Activated naive CD4-positive, alpha-beta T cell treated with anti-CD3 and anti-CD28 coated beads, Interleukin-2, amount 10 ng/mL, durations not matched to agents 7 days and 5 days (primary cell): ENCODE measurements around the gene HEPHL1.
"Not testable (repeated sequence)": the region's sequence is repeated elsewhere in the genome, so short reads cannot be mapped to it uniquely, and the experiment has no call there.

ENCODE experiments used
- CTCF ChIA-PET: fragments of 350-600 bp; sonication (Branson Sonifier 250); formaldehyde crosslinking; loops from one replicate; lab custom pipeline; 2021; ENCODE audit warnings: antibody characterized with exemption; lab: Charles Lee
- DNase-seq: peaks from one replicate; pipeline ENCODE4 v3.0.0-alpha.2; 2020
- H3K27ac Mint-ChIP-seq: one replicate; pipeline ENCODE4 v1.8.0; 2021; ENCODE audit warnings: mild to moderate bottlenecking, moderate library complexity, mixed read lengths
- H3K27me3 Mint-ChIP-seq: one replicate; pipeline ENCODE4 v1.8.0; 2021; ENCODE audit warnings: mild to moderate bottlenecking, mixed read lengths
- H3K36me3 Mint-ChIP-seq: one replicate; pipeline ENCODE4 v1.8.0; 2021; ENCODE audit warnings: mixed read lengths
- H3K4me1 Mint-ChIP-seq: one replicate; pipeline ENCODE4 v1.8.0; 2021; ENCODE audit warnings: mixed read lengths
- H3K4me3 Mint-ChIP-seq: one replicate; pipeline ENCODE4 v1.8.0; 2021; ENCODE audit warnings: mild to moderate bottlenecking, moderate library complexity, mixed read lengths
- H3K9me3 Mint-ChIP-seq: one replicate; pipeline ENCODE4 v1.8.0; 2021; ENCODE audit warnings: mixed read lengths

Gene HEPHL1

GRCh38 chr11:94150704-94151685 is 129.8 kb downstream of the HEPHL1 start:
- no peak overlapping the region for H3K4me3 Mint-ChIP-seq
- peaks cover 47% of the 10 kb centered on the region for H3K4me1 Mint-ChIP-seq
- no peaks in the 10 kb centered on the region for H3K27me3 Mint-ChIP-seq
- CTCF ChIA-PET: no interaction called here
- DNase-seq: no peak
- H3K36me3 Mint-ChIP-seq: peaks cover 5% of the 10 kb centered on the region
- H3K27ac Mint-ChIP-seq: no peak overlapping the region
- H3K9me3 Mint-ChIP-seq: no peaks in the 10 kb centered on the region

GRCh38 chr11:94151903-94152677 is 130.9 kb downstream of the HEPHL1 start:
- H3K4me1 Mint-ChIP-seq: peaks cover 42% of the 10 kb centered on the region

DNA sequence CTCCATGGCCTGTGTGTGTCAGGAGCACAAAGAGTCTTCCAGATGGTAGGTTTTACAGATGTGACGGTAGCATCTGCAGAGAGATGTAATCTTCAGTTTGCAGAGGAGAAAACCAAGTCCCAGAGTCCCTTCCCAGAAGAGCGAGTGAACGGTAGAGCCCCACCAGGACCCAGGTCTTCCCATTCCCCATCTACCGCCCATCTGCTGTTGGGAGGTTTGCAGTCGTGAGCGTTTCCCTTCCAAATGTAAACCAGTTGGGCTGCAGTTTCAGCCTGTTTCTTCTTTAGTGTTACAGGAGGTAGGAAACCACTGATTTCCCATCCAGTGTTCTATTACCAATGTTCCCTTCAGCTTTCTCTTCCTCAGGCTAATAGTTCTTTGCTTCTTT is 131.5 kb downstream of the HEPHL1 start:
- no peak overlapping the region for H3K27ac Mint-ChIP-seq

More at GRCh38 chr11:94151903-94152677, 130.9 kb downstream of the HEPHL1 start:
- peaks cover 3% of the 10 kb centered on the region for H3K9me3 Mint-ChIP-seq
- H3K36me3 Mint-ChIP-seq: peaks cover 11% of the 10 kb centered on the region
- H3K27me3 Mint-ChIP-seq: no peaks in the 10 kb centered on the region
- no peak overlapping the region for H3K27ac Mint-ChIP-seq
- CTCF ChIA-PET: no interaction called here
- no peak overlapping the region for H3K4me3 Mint-ChIP-seq
- DNase-seq: no peak

GRCh38 chr11:94153320-94153719 is 132.2 kb downstream of the HEPHL1 start:
- no peak overlapping the region for H3K4me3 Mint-ChIP-seq
- H3K36me3 Mint-ChIP-seq: peaks cover 12% of the 10 kb centered on the region
- peaks cover 30% of the 10 kb centered on the region for H3K4me1 Mint-ChIP-seq
- peaks cover 3% of the 10 kb centered on the region for H3K9me3 Mint-ChIP-seq
- H3K27me3 Mint-ChIP-seq: no peaks in the 10 kb centered on the region
- DNase-seq: no peak
- H3K27ac Mint-ChIP-seq: no peak overlapping the region
- CTCF ChIA-PET: no interaction called here

More for the DNA sequence above, 131.5 kb downstream of the HEPHL1 start:
- peaks cover 37% of the 10 kb centered on the region for H3K4me1 Mint-ChIP-seq
- DNase-seq: no peak
- CTCF ChIA-PET: no interaction called here
- peaks cover 3% of the 10 kb centered on the region for H3K9me3 Mint-ChIP-seq
- no peak overlapping the region for H3K4me3 Mint-ChIP-seq
- H3K27me3 Mint-ChIP-seq: no peaks in the 10 kb centered on the region
- H3K36me3 Mint-ChIP-seq: peaks cover 12% of the 10 kb centered on the region

DNA sequence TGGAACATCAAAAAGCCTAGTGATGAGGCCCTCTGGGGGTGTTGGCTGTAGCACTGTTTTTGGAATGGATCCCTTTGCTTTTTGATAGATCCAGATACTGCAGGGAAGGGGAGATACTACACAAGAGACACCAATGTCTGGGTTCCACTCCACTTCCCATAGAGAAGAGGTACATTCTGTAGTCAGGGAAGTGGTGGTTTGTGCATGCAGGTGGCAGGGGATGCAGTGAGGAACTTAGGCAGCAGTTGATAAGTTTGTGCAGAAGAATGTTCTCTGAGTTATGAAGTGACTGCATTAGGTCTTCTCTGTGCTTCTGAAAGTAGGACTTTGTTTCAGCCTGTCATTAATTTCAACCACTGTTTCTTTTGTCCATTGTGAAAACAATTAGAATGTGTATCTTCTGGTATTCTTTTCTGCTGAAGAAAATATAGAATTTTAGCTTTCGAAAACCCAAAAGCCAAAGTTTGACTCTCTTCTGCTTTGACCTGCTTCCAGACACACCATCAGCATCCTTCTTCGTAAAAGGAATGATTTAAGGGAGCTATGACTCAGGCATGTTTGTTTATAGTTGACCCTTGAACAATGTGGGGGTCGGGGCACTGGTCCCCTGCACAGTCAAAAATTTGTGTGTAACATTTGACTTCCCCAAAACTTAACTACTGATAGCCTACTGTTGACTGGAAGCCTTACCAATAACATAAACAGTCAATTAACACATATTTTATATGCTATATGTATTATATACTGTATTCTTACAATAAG is 133.1 kb downstream of the HEPHL1 start:
- H3K27ac Mint-ChIP-seq: no peak overlapping the region
- DNase-seq: no peak

DNA sequence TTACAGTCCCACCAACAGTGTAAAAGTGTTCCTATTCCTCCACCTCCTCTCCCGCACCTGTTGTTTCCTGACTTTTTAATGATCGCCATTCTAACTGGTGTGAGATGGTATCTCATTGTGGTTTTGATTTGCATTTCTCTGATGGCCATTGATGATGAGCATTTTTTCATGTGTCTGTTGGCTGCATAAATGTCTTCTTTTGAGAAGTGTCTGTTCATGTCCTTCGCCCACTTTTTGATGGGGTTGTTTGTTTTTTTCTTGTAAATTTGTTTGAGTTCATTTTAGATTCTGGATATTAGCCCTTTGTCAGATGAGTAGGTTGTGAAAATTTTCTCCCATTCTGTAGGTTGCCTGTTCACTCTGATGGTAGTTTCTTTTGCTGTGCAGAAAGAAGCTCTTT is 136.2 kb downstream of the HEPHL1 start:
- peaks cover 24% of the 10 kb centered on the region for H3K36me3 Mint-ChIP-seq

More for the DNA sequence above, 133.1 kb downstream of the HEPHL1 start:
- Mint-ChIP-seq H3K9me3 (peaks cover 3% of the 10 kb centered on the region), H3K36me3 (peaks cover 12% of the 10 kb centered on the region), H3K4me1 (peaks cover 22% of the 10 kb centered on the region), H3K4me3 (no peak overlapping the region), H3K27me3 (no peaks in the 10 kb centered on the region)
- CTCF ChIA-PET: no interaction called here

More for the DNA sequence above, 136.2 kb downstream of the HEPHL1 start:
- H3K9me3 Mint-ChIP-seq, H3K4me3 Mint-ChIP-seq, CTCF ChIA-PET, H3K27ac Mint-ChIP-seq, H3K27me3 Mint-ChIP-seq, DNase-seq: not testable (repeated sequence)
- peaks cover 17% of the 10 kb centered on the region for H3K4me1 Mint-ChIP-seq
